Stimulated activated CD4-positive, alpha-beta T cell treated with anti-CD3 and anti-CD28 coated beads, Interleukin-2, amount 100 ng/mL, for 48 hours (primary cell): ENCODE data around the gene SH3RF1.
"Not testable (repeated sequence)": the region's sequence is repeated elsewhere in the genome, so short reads cannot be mapped to it uniquely, and the experiment has no call there.

Experiments
- DNase-seq, 2 donors: peaks; one replicate each; pipeline ENCODE4 v3.0.0-alpha.2; 2020

SH3RF1 gene

DNA sequence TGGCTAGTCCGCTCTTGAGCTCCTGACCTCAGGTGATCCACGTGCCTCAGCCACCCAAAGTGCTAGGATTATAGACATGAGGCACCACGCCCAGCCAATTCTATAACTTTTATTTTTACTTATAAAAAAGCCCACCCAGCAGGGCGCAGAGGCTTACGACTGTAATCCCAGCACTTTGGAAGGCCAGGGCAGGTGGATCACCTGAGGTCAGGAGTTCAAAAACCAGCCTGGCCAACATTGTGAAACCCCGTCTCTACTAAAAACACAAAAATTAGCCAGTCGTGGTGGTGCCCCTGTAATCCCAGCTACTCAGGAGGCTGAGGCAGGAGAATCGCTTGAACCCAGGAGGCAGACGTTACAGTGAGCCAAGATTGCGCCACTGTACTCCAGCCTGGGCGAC lies 73.5 kb downstream of the SH3RF1 start:
- not testable (repeated sequence) for DNase-seq

DNA sequence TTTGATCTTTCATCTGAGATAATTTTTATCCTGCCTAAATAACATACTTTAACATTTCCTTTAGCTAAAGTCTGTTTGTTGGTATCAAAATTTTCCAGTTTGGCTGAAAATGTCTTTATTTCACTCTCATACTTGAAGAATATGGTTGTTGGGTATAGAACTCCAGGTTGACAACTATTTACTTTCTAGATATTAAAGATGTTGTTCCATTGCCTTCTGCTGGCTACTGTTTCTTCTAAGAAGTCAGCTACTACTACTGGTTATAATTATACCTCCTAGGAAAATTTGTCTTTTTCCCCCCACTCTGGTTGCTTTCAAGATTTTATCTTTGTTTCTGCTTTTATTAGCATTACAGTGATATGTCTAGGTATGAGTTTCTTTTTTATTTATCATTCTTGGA lies 75.7 kb downstream of the SH3RF1 start:
- DNase-seq, result no peak

DNA sequence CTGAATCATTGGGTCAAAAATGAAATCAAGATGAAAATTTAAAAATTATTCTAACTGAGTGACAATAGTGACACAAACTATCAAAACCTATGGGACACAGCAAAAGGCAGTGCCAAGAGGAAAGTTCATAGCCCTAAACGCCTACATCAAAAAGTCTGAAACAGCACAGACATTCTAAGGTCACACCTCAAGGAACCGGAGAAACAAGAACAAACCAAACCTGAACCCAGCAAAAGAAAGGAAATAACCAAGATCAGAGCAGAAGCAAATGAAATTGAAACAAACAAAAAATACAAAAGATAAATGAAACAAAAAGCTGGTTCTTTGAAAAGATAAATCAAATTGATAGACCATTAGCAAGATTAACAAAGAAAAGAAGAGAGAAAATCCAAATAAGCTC lies 80.8 kb downstream of the SH3RF1 start:
- not testable (repeated sequence) for DNase-seq

DNA sequence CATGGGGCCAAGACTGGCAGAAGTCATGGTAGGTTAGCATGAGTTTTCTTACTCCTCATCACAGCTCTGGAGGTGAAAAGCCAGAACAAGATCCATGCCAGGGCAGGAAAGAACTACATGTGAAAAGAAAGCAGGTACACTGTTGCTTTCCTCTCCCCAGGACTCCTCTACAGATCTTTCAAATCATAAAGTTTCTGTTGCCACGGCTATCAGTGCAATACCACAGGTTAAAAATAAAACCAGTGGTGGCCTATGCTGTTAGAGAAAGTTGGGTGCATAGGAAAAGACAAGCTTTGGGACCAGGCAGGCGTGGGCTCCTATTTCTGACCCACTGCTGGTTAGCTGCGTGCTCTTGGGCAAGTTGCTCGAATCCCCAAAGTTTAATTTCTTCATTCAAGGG lies 81.4 kb downstream of the SH3RF1 start:
- DNase-seq, result no peak

DNA sequence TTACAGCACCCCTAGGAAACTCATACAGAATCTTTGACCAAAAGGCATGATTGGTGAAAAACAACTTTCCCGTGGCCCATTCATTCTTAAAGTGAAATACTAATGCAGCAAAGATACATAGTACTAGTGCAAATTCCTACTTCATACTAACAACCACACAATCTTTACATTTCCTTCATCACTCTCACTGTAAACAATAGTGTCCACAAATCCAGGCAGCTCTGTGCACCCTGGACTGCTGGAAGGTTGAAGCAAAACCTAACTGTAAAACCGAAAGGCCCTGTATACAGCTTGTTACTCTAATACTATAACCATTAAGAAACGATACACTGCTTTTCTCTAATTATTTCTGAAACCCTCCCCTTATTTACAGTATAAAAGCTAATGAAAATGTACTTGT lies 82.6 kb downstream of the SH3RF1 start:
- no peak for DNase-seq

DNA sequence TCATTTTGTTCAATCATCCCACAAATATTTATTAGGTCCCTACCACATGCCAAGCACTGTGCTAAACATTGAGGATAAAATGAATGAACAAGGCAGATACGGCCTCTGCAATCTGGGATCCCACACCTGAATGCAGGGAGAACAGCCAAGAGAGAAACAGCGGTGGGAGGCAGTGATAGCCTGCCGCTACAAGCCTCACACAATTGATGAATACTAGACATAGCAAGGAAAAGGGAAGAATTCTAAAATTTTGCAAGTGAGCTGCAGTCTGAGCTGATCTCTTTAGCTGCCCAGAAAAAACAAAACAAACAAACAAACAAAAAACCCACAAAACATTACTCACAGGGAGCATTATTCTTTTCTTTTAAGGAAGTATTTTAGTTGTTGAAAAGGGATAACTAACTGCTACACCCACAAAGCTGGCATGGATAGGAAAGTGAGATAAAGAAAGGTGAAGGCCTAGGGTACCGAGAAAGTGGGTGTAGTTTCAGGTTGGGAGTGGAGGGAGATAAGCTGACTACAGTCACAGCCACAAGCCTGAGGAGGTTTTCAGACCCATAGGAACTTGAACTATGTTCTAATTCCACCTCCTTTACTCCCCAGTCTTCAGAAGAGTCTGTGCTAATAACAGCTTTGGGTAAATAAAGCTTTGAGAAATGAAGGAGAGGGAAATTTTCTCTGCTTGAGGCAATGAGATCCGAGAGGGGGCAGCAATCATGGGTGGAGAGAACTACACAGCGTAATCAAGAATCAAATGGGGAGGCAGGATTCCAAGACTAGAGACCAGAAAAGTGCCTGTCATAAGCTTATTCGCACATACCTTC lies 85.4 kb downstream of the SH3RF1 start:
- no peak for DNase-seq

DNA sequence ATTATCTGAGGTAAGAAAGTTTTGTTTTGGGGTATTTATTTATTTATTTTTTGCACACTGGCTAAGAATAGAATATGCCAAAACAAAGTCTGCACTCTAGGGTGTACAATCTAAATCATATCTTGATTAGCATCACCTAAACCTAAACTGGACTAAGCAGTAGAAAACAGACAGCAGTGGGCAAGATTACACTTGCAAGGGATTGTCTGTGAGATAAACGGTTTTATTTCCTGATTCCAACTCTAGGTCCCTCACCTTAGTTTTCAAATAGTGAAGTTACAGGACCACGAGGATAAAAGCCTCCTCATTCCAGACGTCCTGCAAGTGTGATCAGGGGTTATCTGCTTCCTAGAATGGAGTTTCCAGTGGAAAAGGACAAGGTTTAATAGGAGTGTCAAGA lies 86.1 kb downstream of the SH3RF1 start:
- no peak for DNase-seq

DNA sequence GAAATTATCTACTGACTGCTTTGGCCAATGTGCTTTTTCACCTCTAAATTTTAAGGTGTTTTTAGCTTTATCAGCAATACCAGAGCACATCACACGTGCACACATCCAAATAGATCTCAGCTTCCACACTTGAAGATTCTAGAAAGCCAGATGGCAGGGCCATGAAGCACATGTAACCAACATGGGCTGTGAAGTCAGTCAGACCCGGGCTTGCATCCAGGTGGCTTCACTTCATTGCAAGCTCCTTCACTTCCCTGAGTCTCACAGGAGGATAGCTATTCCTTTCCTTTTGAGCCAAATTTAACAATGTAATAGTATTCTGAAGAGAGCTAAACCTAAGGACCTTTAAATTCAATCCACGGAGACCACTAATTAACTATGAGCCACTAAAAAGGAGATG lies 86.5 kb downstream of the SH3RF1 start:
- no peak for DNase-seq

DNA sequence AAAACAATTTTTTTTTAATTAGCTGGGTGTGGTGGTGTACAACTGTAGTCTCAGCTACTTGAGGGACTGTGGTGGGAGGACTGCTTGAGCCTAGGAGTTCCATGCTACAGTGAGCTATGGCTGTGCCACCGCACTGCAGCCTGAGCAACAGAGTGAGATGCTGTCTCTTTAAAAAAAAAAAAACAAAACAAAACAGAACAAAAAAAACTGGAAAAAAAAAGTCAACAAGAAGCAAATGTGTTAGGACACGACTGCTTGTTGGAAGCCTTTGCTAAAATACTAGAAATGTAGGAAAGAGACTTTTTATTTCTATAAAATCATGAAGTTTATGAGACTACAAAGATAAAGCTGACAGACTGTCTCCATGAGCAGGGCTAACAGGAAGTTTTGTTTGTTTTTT lies 87.2 kb downstream of the SH3RF1 start:
- no peak for DNase-seq

DNA sequence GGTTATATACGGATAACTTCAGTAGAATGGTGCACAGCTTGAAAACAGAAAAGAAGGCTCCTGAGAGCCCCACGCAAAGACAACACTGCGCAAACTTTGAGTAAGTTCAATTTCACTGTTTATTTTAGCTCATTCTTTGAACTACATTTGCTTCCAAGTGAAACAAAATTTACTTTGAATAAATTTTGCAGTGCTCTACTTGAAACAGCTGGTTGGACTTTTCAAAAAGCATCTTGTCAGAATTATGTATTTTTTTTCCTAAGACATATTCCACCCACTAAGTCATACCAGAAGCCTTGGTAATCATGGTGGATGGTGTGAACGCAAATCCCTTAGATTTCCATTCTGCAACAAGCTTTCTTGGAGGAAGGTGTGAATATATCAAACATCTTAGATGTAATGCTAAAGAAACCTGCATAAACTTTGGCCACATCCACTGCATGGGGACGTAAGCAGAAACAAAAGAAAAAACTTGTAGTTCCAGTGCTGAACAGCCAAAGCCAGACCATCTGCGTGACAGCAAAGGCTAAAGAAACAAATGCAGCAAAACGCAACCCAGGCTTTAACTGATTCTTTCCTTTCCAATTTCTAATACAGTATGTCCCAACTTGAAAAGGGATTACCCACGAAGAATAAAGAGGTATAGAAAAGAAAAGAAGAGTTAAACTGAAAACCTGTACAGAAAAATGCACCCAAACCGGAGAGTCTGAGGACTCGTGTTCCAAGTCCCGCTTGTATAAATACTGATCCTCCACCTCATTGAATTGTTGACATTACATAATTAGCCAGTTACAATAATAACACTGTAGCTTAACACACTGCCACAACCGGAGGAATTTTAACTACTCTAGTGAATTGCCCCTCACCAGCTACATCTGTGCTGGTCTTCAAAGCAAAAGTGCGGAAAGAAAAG lies 90.9 kb downstream of the SH3RF1 start:
- no peak for DNase-seq

DNA sequence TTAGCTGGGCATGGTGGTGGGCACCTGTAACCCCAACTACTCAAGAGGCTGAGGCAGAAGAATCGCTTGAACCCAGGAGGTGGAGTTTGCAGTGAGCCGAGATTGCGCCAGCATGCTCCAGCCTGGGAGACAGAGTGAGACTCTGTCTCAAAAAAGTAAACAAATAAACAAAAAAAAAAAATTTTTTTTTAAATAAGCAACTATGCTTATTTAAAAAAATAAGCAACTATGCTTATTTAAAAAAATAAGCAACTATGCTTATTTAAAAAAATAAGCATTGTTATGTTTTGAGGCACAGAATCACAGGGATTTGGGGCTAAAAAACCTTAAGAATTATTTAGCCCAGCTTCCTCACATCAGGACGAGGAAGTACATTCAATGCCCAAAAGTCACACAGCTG lies 92.7 kb downstream of the SH3RF1 start:
- not testable (repeated sequence) for DNase-seq

DNA sequence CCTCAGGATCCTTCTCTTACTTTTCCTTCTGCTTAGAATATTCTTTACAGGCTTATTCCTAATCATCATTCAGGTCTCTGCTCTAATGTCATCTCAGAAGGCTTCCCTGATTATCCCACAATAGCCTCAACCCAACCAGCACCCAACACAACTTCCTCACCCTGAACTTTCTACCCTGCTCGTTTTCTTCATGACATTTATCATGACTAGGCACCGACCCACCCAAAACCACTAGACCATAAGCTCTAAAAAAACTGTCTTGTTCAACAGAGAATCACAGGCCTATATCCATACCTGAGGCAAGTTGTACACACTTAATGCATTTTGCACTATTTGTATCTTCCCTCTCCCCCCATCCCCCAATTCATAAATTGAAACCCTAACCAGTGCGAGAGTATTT lies 95.3 kb downstream of the SH3RF1 start:
- DNase-seq, result no peak

DNA sequence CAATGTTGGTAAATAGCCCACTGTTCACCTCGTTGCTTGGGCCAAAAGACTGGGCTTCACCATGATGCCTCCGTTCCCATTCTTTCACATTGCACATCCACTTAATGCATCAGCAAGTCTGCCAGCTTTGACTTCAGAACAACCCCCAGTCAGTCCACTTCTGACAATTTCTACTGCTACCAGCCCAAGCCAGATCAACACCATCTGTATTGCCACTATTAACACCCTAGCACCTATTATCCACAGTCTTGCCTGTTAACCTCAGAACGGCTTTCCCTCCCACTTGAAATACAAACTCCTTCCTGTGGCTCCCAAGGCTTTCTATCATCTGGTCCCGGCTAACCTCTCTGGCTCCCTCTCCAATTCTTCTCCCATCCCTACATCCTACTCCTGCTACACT lies 95.7 kb downstream of the SH3RF1 start:
- DNase-seq, result no peak

DNA sequence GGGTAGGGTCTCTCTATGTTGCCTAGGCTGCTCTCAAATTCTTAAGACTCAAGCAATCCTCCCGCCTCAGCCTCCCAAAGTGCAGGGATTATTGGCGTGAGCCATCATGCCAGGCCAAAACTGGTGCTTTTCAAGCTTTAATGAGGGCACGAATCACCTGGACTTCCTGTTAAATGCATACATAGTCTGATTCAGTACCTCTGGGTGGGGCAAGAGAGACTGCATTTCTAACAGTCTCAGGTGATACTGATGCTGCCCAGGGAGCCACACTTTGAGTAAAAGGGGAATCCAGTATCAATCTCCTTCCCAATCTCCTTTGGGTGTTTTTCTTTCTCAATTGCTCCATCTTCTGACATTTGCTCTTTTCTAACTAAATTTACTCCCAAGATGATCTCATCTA lies 96.5 kb downstream of the SH3RF1 start:
- DNase-seq, result no peak

DNA sequence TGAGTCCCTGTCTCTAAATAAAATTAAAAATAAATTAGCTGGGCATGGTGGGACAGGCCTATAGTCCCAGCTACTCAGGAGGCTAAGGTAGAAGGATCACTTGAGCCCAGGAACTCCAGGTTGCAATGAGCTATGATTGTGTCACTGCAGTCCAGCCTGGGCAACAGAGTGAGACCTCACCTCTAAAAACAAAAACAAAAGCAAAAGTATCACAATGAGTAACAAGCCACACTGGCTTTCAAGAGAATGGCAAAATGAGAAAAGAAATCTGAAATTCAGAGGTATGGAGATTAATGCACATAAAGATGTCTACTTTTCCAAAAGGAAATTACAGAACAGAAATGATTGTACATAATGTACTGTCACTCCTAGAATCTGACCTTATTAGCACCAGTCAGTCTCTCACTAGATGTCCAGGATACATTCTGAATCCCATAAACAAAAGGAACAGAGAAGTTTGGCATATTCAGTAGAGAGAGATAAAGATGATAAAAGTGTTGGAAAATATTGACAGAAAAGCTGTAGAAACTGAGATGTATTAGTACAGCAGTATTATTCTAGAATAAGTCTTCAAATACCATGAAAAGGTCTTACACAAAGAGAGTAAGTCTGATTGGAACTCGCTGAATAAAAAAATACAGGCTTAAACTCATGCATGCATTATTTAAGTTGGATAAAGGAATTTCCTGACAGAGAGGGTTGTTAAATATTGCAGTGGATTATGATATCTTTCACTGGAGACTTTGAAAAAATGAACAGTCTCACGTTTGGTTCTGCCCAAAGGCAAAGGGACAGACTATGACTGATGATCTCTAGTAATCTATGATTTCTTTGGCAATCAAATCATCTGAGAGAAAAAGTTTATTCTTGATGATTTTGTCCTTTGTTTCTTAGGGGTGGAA lies 102.5 kb downstream of the SH3RF1 start:
- no peak for DNase-seq

DNA sequence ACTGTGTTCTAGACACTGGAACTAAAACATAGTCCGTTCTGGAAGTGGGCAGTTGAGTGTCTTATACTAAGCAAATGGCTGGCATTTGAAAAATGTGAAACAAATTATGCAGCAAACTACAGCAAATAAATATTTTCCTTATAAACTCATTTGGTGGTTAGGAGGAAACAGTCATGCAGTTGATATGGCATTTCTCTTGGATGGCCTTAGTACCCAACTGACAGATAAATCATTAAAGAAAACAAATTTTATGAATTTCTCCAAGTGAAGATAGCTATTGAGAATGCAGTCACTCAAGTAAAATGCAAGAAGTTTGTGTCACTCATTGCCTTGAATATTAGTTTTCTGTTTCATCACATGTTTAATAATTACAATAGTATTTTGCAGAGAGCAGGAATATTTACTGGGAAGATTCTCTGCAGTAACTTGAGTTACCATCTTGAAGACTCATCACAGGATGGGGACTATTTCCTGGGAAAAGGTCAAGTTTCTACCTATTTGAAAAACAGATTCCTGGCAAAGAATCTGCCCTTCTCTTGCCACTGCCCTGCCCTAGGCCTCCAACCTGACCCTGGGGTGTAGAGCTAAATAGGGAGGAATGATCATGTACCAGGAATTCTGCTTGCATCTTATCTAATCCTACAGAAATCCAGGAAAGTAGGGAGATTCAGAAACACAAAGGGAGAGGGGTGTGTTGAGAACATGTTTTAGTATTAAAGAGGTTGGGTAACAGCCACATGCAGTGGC lies 105.9 kb downstream of the SH3RF1 start:
- no peak for DNase-seq

DNA sequence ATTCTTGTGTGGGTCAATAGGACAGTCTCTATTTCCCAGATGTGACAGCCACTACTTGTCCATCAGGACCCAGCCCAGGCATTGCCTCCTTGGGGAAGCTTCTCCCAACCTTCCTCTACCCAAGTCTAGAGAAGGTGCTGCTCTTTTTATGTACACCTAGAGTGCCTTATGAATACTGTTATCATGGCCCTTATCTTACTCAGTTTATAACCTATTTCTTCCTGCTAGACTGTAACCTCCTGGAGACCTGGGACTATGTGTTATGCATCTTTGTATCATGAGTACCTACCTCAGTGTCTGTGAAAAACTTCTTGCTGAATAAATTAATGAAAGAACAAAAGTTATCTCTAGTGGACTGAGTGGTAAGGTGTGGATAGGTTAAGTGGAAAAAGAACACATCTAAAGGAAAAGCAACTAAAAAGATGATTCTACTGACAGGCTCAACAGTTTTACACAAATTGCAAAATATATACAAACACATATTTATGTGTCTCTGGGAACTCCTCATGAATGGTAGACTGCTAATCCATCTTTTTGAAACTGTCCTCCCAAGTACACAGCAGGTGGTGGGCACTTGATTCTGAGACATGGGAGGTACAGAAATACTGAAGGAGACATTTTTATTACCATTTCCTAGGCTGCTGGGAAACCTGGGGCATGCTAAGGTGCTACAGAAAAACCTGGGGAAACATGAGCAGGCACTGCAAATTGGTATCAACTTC lies 106.6 kb downstream of the SH3RF1 start:
- DNase-seq, result no peak

DNA sequence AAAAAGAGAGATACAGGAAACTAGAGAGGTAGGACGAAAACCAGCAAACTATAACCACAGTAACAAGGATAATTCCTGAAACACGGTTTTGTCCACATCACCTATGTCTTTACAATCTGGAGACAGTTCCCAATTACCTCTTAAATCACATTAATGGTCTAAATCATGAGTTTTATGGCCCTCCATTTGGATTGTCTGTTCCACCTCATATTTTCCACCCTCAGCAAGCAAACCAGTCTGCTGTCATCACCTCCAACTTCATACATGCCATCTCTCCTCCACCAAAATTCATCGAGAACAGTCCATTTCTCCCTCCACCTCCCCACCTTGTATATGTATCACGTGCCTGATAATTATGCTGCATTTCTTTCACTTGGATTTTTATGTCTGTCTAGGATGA lies 107.3 kb downstream of the SH3RF1 start:
- no peak for DNase-seq

DNA sequence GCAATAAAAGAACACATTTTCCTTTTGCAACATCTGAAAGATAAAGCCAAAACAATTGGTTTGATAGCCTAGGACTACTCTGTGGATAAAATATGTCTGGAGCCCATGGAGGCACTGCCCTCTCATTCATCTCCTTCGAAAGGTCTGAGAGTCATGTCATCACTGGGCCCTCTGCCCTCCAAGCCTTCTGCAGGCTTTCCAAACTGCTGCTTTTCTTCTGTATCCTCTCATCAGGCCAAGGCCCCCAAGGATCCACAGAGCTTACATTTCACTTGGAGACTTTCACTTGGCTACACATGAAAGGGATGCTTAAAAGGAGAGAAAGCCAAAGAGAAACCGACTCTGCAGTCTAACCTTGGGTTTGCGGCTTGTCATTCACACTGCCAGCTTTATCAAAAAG lies 109.9 kb downstream of the SH3RF1 start:
- no peak for DNase-seq

DNA sequence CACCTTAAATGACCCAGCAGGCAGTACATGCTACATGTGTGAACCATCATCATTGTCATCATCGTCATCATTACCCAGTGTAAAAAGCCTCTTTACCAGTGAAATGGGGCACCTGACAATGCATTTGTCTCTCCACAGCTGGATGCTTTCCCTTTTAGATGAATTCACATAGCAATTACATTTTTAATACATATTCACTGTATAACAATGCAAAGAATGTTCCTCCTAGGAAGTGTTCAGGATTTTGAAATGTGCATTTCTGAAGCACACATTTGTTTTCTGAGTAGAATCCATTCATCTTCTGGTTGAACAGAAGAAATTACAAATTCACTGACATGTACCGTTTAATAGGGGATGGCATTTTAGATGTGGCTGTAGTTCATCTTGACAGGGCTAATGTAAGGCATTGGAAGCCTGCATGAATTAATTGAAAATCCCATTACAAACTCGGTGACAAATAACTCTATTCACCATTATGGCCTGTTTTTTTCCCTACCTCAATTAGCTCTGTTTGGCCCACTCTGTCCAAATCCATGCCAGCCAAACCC lies 111.1 kb downstream of the SH3RF1 start:
- no peak for DNase-seq

DNA sequence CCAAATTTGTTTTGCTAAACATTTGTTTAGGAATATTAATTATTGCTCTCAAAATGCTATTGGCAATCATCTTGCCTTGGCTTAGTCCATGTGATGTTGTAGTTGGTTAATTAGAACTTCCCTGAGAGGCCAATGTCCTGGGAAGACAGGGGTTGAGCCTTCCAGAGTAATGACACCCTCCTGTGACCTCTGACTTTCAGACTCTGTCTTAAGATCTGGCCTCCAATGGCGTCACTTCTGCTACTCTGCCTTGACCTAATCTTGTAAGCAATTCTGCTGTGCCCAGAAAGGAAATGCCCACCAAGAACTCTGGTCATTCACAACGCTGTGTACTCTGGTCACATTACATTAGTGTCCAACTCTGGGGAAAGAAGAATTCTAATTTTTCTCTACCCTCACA lies 111.9 kb downstream of the SH3RF1 start:
- DNase-seq, result no peak
